Hepatocyte (in vitro differentiated cells): ENCODE data around the gene C20orf204. TPM values are rescaled to one million over a fixed set of nuclear protein-coding genes. Genes with fewer than 3 reads are reported as not detected.

Source experiments
- DNase-seq: peaks from one replicate; pipeline ENCODE4 v3.0.0-alpha.2; 2016; ENCODE audit warnings: low spot score
- H2AFZ ChIP-seq: fragments of 200-600 bp; sonication (generic); 2 replicates; pipeline ENCODE4 v1.6.0; 2016; ENCODE audit warnings: antibody characterized with exemption, mild to moderate bottlenecking
- H3K27ac ChIP-seq: fragments of 200-600 bp; sonication (generic); 2 replicates; pipeline ENCODE4 v1.5.1; 2016; ENCODE audit warnings: mild to moderate bottlenecking
- H3K27me3 ChIP-seq: fragments of 200-600 bp; sonication (generic); 2 replicates; pipeline ENCODE4 v1.6.1; 2016
- H3K36me3 ChIP-seq: fragments of 200-600 bp; sonication (generic); replicated peaks from 2 replicates; pipeline ENCODE4 v1.5.1; 2016; ENCODE audit warnings: low read depth; ENCODE audit not compliant: insufficient read depth
- H3K4me1 ChIP-seq: fragments of 200-600 bp; sonication (generic); 2 replicates; pipeline ENCODE4 v1.5.1; 2016; ENCODE audit warnings: mild to moderate bottlenecking, moderate library complexity; ENCODE audit not compliant: insufficient read depth
- H3K4me2 ChIP-seq: fragments of 200-600 bp; sonication (generic); 2 replicates; pipeline ENCODE4 v1.6.0; 2016
- H3K4me3 ChIP-seq: fragments of 200-600 bp; sonication (generic); 2 replicates; pipeline ENCODE4 v1.5.1; 2016; ENCODE audit warnings: mild to moderate bottlenecking
- H3K79me2 ChIP-seq: fragments of 200-600 bp; sonication (generic); 2 replicates; pipeline ENCODE4 v1.6.0; 2017; ENCODE audit warnings: mild to moderate bottlenecking
- H3K9me2 ChIP-seq: fragments of 200-600 bp; sonication (generic); replicated peaks from 2 replicates; pipeline ENCODE4 v1.6.0; 2017; ENCODE audit warnings: mild to moderate bottlenecking; ENCODE audit not compliant: insufficient read depth
- H3K9me3 ChIP-seq: fragments of 200-600 bp; sonication (generic); 2 replicates; pipeline ENCODE4 v1.5.1; 2016; ENCODE audit warnings: low read depth, mild to moderate bottlenecking
- H4K20me1 ChIP-seq: fragments of 200-600 bp; sonication (generic); 2 replicates; pipeline ENCODE4 v1.6.0; 2016; ENCODE audit warnings: mild to moderate bottlenecking; ENCODE audit not compliant: insufficient read depth, poor library complexity, severe bottlenecking
- CTCF ChIP-seq: fragments of 200-600 bp; sonication (generic); IDR thresholded peaks from 2 replicates; pipeline ENCODE4 v1.5.1; 2016; ENCODE audit warnings: antibody characterized with exemption, mild to moderate bottlenecking; ENCODE audit not compliant: poor library complexity
- EZH2 ChIP-seq: fragments of 200-600 bp; sonication (generic); IDR thresholded peaks from 2 replicates; pipeline ENCODE4 v1.6.1; 2016; ENCODE audit warnings: antibody characterized with exemption, mild to moderate bottlenecking, borderline replicate concordance
- EZH2phosphoT487 ChIP-seq: fragments of 200-600 bp; sonication (generic); IDR thresholded peaks from one replicate; pipeline ENCODE4 v1.6.1; 2018; ENCODE audit warnings: antibody characterized with exemption, mild to moderate bottlenecking, low read depth, moderate library complexity; ENCODE audit not compliant: unreplicated experiment, severe bottlenecking
- WGBS: methylation state at CpG from one replicate; pipeline ENCODE4 v1.1.6; 2016; ENCODE audit warnings: low lambda C conversion rate; ENCODE audit errors: missing lambda C conversion rate; 5-methylcytosine and 5-hydroxymethylcytosine counted together
- polyA plus RNA-seq: library from polyadenylated mRNA; unstranded; fragments of >200 nt; fragmentation: Nextera tagmentation; extraction: Ambion mirVana; gene quantifications from 2 replicates; pipeline ENCODE4 v1.2.1, GENCODE V29; 2016
- total RNA-seq: library from RNA; depleted of rRNA; stranded (reverse); fragments of >200 nt; gene quantifications from 2 replicates; pipeline ENCODE4 v1.2.3, GENCODE V29; 2014

The C20orf204 gene
- total and polyA plus RNA-seq, 2 experiments from 2014 or later: 0.57 to 1.7 TPM

DNA sequence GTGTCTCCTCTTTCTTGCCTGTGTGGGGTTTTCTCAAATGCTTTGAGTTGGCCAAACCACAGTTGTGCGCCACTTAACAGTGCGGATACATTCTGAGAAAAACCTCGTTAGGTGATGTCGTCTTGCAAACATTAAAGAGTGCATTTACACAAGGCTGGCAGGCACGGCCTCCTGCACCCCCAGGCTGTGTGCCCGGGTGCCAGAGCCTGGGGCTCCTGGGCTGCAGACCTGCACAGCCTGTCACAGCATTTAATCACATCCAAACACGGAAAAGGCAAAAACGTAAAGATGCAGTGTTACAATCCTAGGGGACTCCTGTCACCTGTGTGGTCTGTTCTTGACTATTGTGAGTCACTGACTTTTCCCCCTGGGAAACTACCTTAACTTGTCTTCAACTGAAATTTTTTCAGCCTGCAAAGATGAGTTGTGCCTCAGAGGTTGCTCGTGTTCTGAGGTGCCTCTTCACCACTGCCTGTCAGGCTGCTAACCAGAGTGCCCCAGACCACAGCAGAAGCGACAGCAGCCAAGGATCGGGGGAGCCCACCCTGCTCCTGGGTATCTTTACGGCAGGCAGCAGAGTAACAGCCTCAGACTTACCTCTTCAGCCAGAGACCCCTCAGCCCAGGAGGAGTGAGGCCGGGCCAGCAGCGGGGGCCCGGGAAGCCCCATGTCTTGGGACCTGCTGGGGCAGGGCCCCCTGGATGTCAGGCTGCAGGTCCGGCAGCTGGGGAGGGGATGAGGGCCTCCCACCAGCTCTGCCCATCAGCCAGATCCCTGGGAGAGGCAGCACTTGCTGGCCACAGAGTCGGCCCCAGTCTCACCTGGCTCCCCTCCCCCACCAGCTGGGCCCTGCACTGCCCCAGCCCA, 683 bp upstream of the C20orf204 start:
- no peak overlapping the region for H3K4me2 ChIP-seq

GRCh38 chr20:64036346-64037198, 590 bp downstream of the C20orf204 start:
- Histone ChIP-seq H3K4me1 (peaks cover 21% of the 10 kb centered on the region), H3K27ac (no peak overlapping the region), H3K9me2 (no peaks in the 10 kb centered on the region), H3K27me3 (peaks cover 35% of the 10 kb centered on the region), H3K4me2 (no peak overlapping the region), H3K4me3 (no peak overlapping the region), H3K36me3 (no peaks in the 10 kb centered on the region), H3K79me2 (no peaks in the 10 kb centered on the region), H4K20me1 (peaks cover 10% of the 10 kb centered on the region), H3K9me3 (no peaks in the 10 kb centered on the region), H2AFZ (no peak overlapping the region)
- TF ChIP-seq CTCF (no peak), EZH2 (no peak), EZH2phosphoT487 (no peak)
- no peak for DNase-seq
- WGBS: 71% methylated on average over 17 of the region's 17 CpGs

More for the DNA sequence above, 683 bp upstream of the C20orf204 start:
- Histone ChIP-seq H3K9me2 (no peaks in the 10 kb centered on the region), H2AFZ (no peak overlapping the region), H4K20me1 (peaks cover 15% of the 10 kb centered on the region), H3K27me3 (peaks cover 24% of the 10 kb centered on the region), H3K4me3 (no peak overlapping the region), H3K4me1 (peaks cover 17% of the 10 kb centered on the region), H3K9me3 (no peaks in the 10 kb centered on the region), H3K27ac (no peak overlapping the region), H3K36me3 (no peaks in the 10 kb centered on the region), H3K79me2 (no peaks in the 10 kb centered on the region)
- DNase-seq: no peak
- no peak for TF ChIP-seq EZH2phosphoT487
- 73% methylated on average over 17 of the region's 17 CpGs for WGBS

- H3K79me2 ChIP-seq: no peaks in the 10 kb centered on the region
- no peak for DNase-seq
- H3K4me2 ChIP-seq: no peak overlapping the region
- no peak overlapping the region for H2AFZ ChIP-seq
- peaks cover 10% of the 10 kb centered on the region for H4K20me1 ChIP-seq
- no peak for TF ChIP-seq CTCF
- TF ChIP-seq EZH2phosphoT487: no peak
- no peak for TF ChIP-seq EZH2
- H3K4me1 ChIP-seq: peaks cover 27% of the 10 kb centered on the region
- H3K9me2 ChIP-seq: no peaks in the 10 kb centered on the region
- H3K9me3 ChIP-seq: no peaks in the 10 kb centered on the region
- no peaks in the 10 kb centered on the region for H3K36me3 ChIP-seq
- H3K4me3 ChIP-seq: no peak overlapping the region
- peaks cover 41% of the 10 kb centered on the region for H3K27me3 ChIP-seq
- no peak overlapping the region for H3K27ac ChIP-seq
- WGBS: 81% methylated on average over 3 of the region's 3 CpGs
These were observed 1.2 kb downstream of the C20orf204 start for GRCh38 chr20:64037199-64037497.
